Stimulated activated CD4-positive, alpha-beta T cell treated with anti-CD3 and anti-CD28 coated beads, Interleukin-2, amount 100 ng/mL, for 24 hours (primary cell): Measurements from ENCODE around the gene POU2F2.

Source experiments
- DNase-seq, 2 donors: peaks; one replicate each; pipeline ENCODE4 v3.0.0-alpha.2; 2020

POU2F2 gene

DNA sequence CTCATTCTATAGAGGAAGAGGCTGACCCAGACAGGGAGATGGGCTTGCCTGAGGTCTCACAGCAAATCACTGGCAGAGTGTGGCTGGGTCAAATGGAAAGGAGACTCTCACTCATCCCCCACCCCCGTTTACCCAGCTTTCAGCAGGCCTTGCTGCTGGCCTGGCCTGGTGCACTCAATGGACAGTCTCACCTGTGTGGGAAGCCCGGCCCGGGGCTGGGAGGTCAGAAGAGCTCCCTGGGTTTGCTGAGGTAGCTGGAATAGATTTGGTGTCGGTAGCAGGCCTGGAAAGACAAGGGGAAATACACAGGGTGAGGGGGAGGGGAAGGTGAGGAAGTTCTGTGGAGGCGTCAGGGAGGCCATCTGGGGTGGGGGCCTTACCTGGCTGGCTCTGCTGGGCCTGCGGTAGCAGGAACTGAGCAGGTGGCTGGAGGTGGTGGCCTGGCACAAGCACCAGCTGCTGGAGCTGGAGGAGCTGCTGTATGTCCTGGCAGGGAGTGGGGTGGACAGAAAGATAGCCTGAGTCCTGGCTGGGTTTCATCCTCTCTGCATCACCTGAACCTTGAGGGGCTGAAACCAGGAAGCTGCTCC lies 32.8 kb downstream of the POU2F2 start:
- DNase-seq = no peak

DNA sequence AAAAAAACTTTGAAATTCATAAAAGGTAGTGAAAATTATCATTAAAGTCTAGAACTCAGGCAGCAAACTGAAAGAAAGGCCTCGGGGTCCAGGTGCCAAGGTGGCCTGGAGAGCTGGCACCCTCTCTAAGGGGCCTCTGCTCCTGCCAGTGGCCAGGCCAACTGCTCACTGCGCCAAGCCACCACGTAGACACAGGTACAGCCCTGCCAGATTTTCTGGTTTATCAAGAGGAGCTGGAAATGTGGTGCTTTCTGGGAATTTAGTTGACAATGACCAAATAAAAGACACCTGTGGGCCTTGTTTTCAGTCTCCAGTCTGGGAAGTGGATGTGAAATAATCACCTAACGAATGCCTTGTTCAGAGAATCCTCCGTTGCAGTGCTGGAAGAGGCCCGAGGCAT lies 33.5 kb downstream of the POU2F2 start:
- no peak for DNase-seq

DNA sequence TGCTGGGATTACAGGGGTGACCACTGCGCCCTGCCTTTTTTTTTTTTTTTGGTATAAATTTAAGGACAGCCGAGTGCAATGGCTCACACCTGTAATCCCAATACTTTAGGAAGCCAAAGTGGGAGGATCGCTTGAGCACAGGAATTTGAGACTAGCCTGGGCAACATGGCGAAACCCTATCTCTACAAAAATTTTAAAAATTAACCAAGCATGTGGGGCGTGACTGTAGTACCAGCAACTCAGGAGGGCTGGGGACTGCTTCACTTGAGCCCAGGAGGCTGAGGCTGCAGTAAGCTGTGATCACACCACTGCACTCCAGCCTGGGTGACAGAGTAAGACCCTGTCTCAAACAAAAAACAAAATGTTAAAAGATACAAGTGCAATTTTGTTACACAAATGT lies 34.8 kb downstream of the POU2F2 start:
- DNase-seq = no peak

DNA sequence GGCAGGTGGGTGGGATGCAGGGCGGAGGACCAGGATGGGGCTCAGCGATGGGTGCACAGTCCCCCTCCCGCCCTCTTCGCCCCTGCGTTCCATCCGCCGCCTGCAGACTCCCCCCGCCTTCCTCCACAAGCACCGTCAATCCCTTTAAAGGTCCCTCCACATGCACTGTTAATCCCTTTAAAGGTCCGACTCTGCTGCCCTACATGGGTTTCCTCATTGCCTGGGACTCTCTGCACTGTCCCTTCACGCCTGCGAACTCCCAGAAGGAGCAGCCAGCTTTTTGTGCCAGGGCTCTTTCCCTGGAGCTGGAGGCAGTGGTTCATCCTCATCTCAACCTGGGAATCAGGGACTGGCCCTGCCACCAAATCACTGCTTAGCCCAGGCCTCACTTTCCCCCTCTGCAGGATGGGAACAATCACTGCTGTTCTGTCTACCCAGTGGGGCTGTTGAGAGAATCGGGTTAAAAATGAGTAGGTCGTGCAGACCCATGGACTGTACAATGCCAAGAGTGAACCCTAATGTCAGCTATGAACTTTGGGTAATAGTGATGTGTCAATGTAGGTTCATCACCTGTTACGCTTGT lies 35.9 kb downstream of the POU2F2 start:
- no peak for DNase-seq

DNA sequence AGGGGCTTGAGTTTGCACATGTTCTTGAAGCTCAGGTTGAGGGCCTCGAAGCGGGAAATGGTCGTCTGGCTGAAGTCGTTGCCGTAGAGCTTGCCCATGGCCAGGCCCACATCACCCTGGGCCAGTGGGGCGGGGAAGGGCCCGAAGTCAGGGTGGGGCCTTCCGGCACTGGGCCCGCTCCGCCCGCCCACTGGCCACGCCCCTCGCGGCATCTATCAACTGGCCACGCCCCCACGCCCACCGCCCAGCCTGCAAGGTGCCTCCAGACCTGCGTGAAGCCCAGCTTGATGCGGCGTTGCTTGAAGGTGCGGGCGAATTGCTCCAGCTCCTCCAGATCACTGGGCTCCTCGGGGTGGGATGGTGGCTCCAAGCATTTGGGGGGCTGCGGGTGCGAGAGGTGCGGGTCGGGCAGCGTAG lies 36.4 kb downstream of the POU2F2 start:
- DNase-seq = peak in 1 of 2 donors; percentile 36

DNA sequence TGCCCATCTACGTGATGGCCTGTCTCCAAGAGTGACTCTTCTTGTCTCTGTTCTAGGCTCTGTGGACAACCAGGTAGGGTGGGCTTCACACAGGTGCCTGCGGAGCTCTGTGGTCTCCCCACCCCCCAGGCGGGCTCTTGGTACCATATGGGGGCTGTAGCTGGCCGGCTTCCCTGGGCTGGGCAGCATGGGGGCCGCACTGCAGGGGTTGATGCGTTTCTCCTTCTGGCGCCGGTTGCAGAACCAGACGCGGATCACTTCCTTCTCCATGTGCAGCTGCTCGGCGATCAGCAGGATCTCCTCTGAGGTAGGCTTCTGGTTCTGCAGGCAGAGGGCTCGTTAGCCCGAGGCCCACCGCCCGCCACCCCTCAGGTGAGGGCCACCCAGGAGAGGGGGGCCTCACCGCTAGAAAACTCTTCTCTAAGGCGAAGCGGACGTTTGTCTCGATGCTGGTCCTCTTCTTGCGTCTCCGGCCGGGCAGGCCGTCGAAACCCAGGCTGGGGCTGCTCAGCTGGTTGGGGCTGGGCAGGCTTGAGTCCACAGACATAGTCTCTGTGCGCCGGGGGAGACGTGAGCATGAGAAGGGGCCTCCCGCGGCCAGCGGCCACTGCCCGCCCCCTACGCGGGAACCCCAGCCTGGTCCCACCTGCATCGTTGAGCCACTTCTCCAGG lies 37.0 kb downstream of the POU2F2 start:
- no peak for DNase-seq

DNA sequence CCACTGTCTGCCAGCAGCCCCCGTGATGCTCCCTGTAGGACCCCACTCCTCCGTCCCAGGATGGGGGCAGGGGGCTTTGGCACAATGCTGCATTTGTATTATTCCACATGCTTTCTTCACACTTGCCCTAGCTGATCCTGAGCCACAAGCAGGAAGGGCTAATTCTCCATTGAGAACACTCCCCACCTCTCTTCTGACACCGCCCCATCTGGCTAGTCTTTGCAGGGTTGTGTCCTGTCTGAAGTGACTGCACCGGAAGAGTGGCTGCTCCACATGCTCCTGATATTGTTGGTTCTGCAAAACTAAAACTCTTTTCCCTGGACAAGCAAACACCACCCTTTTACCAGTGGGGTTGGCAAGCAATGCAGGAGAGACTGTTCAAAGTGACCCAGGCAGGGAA lies 38.3 kb downstream of the POU2F2 start:
- DNase-seq = no peak

DNA sequence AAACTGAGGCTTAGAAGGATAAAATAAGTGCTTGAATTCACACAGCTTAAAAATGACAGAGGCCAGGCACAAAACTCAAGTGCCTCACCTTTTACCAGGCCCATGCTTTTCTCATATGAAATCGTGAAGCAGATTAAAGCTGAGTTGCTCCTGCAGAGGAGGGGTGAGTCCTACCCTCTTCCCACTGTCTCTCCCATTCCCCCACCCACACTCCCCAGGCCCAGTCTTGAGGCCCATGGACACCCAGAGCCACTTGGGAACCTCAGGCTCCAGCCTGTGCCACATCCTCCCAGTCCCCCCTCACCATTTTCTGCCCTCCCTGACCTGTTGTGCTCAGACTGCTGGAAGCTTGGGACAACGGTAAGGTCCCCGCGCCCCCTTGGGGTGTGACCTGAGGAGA lies 38.7 kb downstream of the POU2F2 start:
- DNase-seq = no peak

DNA sequence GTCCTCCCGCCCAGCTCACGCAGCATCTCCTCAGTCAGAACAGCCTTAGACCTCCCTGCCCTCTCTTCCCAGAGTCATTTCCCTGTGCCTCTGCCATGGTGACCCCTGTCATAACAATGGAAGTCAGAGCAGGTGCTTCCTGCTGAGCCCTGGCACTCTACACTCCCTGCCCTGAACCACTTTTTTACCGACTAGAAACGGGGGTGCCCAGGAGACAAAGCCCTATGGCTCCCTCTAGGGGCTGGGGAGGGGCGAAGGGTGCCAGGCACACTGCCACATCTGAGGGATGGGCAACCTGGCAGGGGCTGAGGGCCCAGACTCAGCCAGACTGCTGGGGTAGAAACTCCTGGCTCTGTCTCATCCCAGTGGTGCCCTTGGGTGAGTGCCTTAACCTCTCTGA lies 39.9 kb downstream of the POU2F2 start:
- peak; percentile 39 to 50 for DNase-seq

DNA sequence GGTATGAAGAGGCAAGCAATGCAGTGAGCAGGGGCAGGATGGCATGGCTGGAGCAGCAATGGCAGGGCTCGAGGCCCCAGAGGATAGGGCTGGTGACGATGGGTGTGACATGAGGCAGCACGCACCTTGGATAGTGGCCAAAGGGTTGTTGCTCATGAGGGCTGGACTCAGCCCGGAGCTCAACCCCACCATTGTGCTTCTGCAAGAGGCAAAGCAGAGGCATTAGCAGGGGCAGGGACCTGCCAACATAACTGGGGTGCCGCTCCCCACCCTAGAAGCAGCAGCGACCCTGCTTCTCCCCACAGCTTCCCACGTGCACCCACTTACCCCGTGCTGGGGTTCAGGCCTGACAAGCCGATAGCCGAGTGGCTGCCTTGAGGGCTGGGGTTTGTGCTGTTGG lies 40.5 kb downstream of the POU2F2 start:
- no peak for DNase-seq

DNA sequence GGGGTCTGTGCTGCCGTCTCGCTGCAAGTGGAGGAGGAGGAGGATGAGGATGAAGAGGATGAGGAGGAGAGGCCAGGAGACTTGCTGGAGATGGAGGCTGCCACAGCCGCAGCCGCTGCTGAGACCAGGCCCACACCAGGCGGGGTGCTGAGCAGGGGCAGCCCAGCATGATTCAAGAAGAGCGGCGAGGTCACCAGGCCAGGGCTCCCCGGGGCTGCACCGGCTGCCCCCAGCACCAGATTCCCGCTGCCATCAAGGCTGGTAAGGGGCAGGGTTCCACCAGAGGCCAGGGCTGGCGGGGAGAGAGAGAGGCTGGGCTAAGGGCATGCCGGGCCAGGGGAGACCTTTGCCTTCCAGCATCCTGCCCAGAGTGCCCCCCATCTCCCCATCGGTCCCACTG lies 40.9 kb downstream of the POU2F2 start:
- DNase-seq = no peak

DNA sequence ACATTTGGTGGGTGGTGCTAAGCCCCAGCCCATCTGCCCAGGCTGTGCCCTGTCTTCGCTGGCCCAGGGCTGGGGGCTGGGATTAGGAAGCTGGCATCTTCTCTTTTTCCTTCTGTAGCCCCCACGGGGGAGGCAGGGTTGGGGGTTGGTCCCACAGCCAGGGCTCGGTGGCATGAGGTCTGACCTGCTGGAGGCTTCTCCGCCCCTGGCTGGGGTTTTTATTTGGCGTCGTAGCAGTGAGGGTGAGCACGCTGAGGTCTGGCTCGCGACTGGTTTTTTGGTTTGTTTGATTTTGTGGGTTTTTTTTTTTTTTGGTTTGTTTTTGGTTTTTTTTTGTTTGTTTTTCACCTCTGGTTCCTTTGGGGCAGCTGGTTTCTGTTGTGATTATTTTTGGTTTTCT lies 41.6 kb downstream of the POU2F2 start:
- DNase-seq = no peak

DNA sequence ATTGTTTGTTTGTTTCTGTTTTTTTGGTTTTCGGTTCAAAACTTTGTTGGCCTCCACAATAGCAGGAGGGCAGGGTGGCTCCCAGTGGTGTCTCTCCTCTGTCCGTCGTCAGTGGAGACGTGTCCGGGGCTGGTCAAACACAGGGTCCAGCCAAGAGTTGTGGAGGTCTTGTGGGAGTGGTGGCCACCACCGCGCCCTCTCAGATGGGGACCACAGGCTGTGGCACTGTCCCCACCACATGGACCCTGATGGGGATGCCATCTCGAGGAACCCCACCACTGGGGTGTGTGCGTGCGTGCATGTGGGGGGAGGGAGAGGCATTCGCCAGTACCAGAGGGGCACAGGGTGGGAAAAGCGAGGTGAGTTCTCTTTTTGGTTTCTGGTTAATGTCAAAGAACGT lies 42.5 kb downstream of the POU2F2 start:
- DNase-seq = no peak

DNA sequence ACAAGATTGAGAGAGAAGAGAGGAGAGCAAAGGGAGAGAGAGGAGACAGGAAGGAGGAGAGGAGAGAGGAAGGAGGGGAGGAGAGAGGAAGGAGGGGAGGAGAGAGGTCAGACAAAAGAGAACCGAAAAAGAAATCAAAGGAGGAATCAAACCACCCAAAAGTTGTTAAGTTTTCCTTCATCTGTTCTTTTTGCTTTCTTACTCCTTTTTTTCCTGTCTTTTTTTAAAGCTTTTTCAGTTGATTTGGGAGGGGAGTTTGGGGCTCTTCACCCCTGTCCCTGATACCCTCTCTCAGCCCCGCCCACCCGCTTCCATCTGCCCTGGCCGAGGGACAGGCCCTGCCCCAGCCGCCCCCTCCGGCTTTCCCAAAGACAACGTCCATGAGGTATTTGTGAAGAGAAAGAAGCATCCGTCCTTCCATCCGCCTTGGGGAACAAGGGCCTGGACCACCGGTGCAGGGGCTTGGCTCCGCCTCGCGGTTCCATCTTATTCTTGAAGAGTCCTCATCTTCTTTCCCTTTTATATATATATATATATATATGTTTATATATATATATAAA lies 43.0 kb downstream of the POU2F2 start:
- no peak for DNase-seq

DNA sequence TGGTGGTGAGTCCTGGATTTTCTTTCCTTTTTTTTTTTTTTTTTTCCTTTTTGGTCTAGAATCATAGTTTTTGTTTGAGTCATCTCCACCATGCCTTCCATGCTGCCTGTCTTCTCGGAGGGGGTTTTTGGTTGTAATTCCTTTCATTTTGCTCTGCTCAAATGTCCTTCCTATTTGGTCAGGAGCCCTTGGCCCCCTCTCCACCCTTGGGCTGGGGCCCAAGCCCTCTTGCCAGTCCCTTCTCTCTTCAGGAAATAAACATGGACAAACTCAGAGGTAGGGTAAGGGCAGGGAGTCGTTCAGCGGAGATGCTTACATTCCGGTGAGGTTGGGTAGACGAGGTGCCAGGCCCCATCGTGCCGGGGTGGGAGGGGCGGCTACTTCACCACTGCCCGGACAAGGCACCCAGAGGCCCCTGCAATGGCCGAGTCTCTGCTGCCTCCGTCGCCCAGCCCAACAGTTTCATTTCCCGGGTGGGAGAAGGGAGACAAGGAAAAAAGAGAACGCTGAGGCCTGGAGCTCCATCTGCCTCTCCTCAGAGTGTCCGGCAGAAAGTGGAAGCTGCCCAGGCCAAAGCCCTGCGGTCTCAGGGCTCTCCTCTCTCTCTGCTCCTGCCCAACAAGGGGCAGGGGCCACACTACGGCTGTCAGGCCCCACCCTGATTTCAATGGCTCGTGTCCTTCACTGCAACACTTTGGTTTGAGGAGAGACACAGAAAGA lies 43.6 kb downstream of the POU2F2 start:
- no peak for DNase-seq

DNA sequence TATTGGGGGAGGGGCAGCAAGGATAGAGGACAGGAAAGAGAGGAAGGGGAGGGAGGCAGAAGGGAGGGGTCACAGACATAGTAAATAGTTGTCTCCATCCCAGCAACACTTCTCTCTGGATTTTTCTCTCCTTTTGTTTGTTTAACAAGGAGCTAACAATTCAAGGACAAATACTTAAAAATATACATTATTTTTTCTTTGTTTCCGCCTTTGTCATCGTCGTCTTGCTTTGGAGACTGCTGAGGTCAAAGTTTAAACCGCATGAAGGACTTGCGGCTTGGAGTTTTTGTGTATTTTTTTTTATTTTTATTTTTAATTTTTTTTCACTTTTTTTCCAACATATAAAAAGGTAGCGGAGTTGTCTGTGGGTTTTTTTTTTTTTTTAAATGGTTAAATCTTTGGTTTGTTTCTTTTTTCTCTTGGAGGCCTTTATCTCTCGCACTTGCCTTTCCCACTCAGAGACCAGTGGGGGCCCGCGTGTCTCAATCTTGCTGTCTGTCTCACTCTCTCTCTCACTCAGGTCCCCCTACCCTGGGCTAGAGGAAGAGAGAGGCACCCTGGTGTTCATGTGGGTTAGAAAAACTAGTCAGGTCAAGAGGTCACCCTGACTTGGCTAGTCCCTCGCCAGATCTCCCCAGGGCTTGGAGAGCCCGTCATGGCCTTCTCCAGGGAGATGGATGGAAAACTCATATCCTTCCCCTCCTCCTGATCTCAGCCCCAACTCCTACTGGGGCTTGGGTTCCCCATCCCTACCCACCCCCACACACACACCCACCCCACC lies 45.3 kb downstream of the POU2F2 start:
- no peak for DNase-seq

DNA sequence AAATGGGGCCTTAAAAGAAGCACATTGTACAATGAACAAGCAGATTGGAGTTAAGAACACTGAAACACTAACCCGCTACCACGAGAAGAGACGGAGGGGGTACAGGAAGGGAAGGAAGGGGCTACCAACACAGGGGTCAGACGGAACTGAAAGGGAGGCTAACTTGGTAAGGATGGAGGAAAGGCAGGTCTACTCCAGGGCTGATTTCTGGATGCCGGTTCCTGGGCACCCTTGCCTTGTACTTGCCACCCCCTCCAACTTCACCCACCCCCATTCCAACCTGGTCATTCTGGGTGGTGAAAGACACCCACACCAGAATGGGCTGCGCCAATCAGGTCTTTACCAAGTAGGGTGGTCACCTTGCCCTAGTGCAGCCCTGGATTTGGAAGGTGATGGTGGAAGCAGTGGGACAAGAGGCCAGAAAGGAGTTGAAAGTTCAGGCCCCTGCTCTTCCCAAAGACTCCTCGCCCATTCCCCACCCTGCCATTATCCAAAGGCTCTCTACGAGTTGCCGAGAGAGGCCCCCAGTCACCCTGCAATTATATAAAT lies 46.0 kb downstream of the POU2F2 start:
- DNase-seq = no peak

DNA sequence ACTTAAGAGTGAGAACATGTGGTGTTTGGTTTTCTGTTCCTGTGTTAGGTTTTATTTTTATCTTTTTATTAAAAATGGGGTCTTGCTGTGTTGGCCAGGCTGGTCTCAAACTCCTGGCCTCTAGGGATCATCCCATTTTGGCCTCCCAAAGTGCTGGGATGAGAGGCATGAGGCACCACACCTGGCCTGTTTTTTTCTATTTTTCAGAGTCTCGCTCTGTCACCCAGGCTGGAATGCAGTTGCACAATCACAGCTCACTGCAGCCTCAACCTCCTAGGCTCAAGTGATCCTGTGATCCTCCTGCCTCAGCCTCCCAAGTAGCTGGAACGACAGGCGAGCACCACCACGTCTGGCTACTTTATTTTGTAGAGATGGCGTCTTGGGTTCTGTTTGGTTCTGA lies 48.7 kb downstream of the POU2F2 start:
- DNase-seq = no peak

DNA sequence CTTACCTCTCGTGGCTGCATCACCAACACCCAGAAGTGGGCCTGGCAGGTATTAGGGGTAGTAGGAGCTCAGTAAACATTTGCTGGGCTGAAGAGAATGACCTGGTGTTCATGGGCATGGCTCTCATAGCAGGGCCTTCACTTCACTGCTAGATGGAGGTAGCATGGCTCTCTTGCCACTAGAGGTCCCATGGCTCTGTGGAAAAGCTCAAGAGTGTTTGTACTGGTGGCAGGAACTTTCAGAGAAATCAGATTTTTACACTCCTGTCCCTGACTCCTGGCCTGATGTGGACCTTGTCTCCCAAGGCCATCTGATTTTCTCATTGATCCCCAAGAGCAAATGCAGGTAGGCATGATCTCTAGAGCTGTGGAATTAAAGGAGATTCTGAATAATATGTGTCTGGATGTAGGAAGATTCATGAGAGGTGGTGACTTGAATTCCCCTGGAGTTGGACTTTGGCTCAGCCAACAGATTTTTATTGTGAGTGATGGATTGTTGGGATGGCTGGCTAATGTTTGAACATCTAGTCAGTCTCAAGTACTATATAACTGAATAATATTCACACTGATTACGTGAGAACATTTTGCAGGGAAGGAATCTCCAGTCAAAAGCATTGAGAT lies 50.6 kb downstream of the POU2F2 start:
- no peak for DNase-seq

DNA sequence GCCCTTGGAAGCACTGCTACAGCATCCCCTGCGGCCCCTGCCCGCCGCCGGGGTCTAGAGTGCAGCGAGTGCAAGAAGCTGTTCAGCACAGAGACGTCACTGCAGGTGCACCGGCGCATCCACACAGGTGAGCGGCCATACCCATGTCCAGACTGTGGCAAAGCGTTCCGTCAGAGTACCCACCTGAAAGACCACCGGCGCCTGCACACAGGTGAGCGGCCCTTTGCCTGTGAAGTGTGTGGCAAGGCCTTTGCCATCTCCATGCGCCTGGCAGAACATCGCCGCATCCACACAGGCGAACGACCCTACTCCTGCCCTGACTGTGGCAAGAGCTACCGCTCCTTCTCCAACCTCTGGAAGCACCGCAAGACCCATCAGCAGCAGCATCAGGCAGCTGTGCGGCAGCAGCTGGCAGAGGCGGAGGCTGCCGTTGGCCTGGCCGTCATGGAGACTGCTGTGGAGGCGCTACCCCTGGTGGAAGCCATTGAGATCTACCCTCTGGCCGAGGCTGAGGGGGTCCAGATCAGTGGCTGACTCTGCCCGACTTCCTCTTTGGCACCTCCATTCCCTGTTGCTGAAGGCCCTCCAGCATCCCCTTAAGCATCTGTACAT lies 51.4 kb downstream of the POU2F2 start:
- no peak for DNase-seq

DNA sequence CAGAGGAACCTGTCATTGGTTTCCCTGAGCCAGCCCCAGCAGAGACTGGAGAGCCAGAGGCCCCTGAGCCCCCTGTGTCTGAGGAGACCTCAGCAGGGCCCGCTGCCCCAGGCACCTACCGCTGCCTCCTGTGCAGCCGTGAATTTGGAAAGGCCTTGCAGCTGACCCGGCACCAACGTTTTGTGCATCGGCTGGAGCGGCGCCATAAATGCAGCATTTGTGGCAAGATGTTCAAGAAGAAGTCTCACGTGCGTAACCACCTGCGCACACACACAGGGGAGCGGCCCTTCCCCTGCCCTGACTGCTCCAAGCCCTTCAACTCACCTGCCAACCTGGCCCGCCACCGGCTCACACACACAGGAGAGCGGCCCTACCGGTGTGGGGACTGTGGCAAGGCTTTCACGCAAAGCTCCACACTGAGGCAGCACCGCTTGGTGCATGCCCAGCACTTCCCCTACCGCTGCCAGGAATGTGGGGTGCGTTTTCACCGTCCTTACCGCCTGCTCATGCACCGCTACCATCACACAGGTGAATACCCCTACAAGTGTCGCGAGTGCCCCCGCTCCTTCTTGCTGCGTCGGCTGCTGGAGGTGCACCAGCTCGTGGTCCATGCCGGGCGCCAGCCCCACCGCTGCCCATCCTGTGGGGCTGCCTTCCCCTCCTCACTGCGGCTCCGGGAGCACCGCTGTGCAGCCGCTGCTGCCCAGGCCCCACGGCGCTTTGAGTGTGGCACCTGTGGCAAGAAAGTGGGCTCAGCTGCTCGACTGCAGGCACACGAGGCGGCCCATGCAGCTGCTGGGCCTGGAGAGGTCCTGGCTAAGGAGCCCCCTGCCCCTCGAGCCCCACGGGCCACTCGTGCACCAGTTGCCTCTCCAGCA lies 52.1 kb downstream of the POU2F2 start:
- DNase-seq = no peak
